HuH-7 (cell line): ENCODE measurements around the gene MPPED2.
A peak's percentile ranks its signal among the peaks of the same experiment; 100 is the strongest.

ENCODE experiments used
- DNase-seq: peaks from one replicate; pipeline ENCODE4 v3.0.0; 2011; ENCODE audit warnings: low spot score

The MPPED2 gene

DNA sequence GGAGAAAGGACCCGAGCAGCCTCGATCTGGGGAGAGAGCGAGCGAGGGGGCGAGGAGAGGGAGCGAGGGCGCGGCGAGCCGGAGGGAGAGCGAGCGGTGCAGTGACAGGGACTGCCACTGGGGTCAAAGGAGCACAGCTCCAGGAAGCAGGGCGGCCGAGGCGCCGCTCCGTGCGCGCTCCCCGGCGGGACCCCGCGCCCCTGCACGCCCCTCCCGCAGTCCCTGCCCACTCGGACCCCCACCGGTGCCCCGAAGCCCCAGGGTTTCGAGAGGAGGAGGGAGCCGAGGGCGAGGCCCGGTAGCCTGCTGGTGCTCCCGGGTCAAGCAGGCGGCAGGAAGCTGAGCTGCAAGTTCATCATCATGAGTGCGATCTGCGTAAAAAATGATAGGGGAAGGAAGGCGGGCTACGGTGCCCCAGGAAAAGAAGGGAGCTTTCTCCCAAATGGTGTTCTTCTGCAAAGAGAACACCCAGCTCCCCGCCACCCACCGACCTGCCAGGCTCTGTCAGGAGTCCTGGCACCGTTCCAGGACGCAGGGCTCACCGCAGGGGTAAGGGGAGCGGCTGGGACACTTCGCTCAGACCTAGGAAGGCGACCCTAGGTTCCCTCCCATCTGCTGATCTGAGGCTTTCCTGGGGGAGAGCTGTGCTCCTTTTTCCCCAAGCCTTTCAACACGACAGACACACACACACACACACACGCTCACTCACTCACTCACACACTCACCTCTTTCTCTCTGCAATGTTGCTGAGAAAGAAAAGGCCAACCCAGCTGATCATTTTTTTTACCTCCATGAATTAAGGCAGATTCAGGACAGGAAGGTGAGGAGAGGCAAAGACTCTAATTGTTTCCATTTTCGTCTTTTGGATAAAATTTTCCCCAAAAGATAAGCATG lies at the start of gene MPPED2:
MPPED2 (minus strand) TSS at position 103 of the 894 bp plus-strand sequence. CDS start 5,980 bp downstream, outside the sequence.
- peak; percentile 90 for DNase-seq

- no peak for DNase-seq
Measured at GRCh38 chr11:30635401-30635989, 49.3 kb upstream of the MPPED2 start.

DNA sequence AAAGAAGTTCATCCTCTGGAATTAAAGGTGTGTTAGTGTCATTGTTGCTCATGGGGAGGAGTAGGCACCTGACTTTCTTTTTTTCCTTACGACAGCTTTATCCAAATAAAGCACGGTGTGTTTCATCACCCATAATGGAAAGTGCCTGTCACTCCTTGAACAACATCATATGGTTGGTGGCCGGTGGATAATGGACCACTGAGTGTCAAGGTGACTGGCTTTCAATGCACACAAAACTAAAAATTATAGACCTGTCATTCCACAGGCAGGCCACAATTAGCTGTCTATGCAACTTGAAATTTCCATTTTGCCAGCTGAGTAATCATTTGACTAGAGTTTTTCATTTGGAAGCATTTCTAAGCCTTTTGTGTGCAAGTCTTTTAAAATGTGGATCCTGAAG lies 45.0 kb upstream of the MPPED2 start:
- DNase-seq = no peak

GRCh38 chr11:30619767-30620166 lies 33.6 kb upstream of the MPPED2 start:
- no peak for DNase-seq

GRCh38 chr11:30617762-30618161 lies 31.6 kb upstream of the MPPED2 start:
- DNase-seq = no peak

DNA sequence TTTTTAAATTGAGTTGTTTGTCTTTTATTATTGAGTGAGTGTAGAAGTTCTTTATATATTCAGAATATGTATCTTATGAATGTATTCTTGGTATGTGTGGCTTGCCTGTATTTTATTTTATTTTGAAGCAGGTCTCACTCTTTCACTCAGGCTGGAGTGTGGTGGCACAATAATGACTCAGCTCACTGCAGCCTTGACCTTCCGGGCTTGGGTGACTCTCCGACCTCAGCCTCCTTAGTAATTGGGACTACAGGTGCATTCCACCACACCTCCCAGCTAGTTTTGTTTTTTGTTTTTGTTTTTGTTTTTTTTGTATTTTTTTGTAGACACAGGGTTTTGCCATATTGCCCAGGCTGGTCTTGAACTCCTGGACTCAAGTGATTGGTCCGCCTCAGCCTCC lies 24.5 kb upstream of the MPPED2 start:
- no peak for DNase-seq

GRCh38 chr11:30608534-30608933 lies 22.4 kb upstream of the MPPED2 start:
- no peak for DNase-seq

- DNase-seq = no peak
Measured at GRCh38 chr11:30605036-30605605, 19.0 kb upstream of the MPPED2 start.

GRCh38 chr11:30603357-30603756 lies 17.2 kb upstream of the MPPED2 start:
- no peak for DNase-seq

DNA sequence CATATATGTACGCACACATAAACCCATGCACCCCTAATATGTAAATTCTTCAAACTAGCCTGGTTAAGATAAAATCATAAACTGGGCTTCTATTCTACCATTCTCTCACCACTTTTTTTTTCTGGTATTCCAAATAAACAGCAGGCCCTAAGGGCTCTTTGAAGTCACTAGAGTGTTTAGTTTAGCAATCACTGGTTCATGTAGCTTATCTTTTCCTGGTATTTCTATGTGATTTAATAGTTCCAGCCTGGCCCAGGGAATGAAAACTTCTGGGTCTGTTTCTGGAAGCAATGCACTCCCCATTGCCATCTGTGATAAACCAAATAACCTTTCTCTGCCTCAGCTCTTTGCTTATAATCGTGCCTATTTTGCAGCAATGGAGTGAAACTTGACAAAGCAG lies 10.7 kb upstream of the MPPED2 start:
- no peak for DNase-seq

GRCh38 chr11:30595934-30596333 lies 9.8 kb upstream of the MPPED2 start:
- no peak for DNase-seq

GRCh38 chr11:30594646-30595411 lies 8.7 kb upstream of the MPPED2 start:
- no peak for DNase-seq

- no peak for DNase-seq
Measured at GRCh38 chr11:30587269-30587812, 1.2 kb upstream of the MPPED2 start.

DNA sequence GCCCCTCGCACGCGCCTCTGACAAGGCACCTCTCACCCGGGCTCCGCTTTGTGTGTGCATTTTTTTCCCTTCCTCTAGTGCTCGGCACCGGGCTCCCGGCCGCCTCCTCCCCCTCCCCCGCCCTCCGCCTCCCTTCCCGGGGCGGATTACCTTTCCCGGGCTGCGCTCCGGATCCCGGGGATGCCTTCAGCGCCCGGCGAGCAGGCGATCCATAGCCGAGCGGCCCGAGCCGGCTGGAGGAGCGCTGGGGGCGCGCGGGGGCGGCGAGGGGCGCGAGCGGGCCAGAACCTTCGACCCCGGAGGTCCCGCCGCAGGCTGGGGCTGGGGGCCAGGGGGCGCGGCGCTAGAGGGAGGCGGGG lies 282 bp downstream of the MPPED2 start:
- peak; percentile 51 for DNase-seq

DNA sequence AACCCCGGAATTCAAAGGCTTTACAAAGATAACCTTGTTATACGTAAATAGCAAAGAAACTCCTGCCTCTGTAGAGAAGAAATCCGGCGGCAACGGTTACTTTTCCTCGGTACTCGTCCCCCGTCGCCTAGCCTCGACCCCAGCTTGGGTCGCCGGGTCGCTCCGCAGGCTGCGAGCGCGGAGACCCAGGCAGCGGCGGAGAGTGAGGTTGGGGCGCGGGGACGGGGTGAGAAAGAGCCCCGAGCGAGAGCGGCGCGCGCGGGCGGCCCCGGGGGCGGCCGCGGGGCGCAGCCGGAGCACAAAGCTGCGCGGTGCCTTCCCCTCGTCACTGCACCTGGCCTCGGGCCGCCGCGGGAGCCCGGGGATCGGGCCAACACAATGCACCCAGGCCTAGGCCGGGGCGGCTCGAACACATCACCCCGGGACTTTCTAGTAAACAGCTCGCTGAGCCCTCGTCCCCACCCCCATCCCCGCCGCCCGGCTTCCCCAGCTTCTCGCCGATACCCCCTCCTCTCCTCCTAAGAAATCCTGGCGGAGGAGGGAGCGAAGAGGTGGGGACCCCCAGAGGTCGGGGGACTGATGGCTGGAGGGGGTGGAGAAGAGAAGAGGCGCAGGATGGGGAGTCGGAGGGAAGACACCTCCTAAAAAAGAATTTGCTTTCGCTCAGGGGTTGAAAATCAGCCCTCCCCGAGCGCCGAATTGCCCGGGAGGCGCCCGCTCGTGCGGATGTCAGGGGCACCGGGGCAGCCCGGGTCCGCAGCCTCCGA lies 845 bp downstream of the MPPED2 start:
- peak; percentile 56 for DNase-seq

GRCh38 chr11:30583476-30584280 lies 2.5 kb downstream of the MPPED2 start:
- peak; percentile 15 for DNase-seq

DNA sequence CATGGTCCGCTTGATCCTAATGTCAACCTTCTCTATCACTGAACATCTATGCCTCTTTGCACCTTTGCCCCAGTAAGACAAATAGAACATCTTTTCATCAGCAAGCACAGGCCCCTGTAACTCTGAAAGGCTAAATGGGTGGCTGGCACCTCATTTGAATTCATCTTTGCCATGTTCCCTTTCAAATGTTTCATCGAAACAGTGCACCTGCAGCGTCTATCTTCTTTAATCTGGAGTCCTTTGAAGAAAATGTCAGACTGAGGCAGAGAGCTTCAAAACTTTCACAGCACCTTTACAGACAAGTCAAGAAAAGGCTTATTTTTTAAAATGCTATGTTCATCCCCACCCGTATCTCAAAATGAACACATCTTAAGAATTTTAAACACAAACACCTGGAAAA lies 3.4 kb downstream of the MPPED2 start:
- DNase-seq = no peak

DNA sequence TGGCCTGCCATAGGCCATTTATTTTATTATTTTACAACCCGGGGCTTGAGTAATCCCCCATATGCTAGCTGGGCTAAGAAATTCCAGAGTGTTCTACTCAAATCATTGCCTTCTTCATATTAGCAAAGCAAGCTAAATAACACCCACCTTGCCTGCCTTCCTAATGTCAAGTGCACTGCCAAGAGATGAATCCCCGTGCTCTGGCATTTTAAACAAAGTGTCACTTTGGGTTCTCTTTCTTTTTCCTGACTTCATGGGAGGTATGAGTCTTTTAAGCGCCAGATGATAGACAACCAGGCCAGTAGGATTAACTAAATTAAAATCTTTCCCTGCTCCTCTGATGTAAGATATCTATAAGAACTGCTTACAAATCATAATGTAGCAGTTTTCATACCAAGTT lies 4.5 kb downstream of the MPPED2 start:
- no peak for DNase-seq

GRCh38 chr11:30580573-30580972 lies 5.6 kb downstream of the MPPED2 start:
- DNase-seq = no peak

DNA sequence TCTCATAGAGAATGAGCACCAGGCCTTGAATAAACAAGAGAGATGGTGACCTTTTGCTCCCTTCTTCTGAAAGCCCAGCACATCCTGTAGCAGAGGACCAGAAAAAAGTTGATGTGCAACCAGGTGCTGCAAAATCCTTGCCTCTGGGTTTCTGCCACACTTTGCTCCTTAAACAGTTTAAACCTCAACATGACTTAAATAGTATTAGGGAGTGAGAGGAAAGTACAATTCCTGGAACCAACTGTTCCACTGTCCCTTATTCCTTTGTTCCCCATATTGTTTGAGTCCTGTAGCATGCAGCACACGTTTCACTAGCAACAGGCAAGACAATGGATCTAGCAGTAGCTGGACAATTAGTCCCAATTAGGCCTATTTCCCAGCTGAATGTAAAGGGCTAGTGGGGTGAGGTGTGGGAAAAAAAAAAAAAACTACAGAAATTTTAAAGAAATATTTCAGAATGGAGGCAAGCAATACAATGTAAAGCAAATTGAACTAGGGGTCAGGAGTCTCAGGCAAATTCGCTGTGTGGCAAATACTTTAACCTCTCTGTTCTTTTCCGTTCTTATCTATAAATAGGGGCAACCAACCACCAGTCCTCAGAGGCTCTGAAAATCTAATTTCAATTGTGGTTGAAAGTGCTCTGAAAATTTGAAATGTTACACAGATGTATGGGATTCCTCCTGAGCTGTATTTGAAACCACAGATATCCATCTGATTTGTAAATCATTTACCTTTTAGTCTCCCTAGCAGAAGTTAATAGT lies 6.6 kb downstream of the MPPED2 start:
- DNase-seq = no peak
